ENCODE results near the gene CFAP20.
"Not testable (repeated sequence)": the region's sequence is repeated elsewhere in the genome, so short reads cannot be mapped to it uniquely, and the experiment has no call there.

DNA sequence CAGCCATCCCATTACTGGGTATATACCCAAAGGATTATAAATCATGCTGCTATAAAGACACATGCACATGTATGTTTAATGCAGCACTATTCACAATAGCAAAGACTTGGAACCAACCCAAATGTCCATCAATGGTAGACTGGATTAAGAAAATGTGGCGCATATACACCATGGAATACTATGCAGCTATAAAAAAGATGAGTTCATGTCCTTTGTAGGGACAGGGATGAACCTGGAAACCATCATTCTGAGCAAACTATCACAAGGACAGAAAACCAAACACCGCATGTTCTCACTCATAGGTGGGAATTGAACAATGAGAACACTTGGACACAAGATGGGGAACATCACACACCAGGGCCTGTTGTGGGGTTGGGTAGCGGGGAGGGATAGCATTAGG is 38.8 kb downstream of the CFAP20 start:
- TF ChIP-seq POLR2AphosphoS5, GABPA (IDR thresholded peaks at IDR 0.05; ENCODE audit: low read depth): not testable (repeated sequence)
- TF ChIP-seq, protein P1, sequence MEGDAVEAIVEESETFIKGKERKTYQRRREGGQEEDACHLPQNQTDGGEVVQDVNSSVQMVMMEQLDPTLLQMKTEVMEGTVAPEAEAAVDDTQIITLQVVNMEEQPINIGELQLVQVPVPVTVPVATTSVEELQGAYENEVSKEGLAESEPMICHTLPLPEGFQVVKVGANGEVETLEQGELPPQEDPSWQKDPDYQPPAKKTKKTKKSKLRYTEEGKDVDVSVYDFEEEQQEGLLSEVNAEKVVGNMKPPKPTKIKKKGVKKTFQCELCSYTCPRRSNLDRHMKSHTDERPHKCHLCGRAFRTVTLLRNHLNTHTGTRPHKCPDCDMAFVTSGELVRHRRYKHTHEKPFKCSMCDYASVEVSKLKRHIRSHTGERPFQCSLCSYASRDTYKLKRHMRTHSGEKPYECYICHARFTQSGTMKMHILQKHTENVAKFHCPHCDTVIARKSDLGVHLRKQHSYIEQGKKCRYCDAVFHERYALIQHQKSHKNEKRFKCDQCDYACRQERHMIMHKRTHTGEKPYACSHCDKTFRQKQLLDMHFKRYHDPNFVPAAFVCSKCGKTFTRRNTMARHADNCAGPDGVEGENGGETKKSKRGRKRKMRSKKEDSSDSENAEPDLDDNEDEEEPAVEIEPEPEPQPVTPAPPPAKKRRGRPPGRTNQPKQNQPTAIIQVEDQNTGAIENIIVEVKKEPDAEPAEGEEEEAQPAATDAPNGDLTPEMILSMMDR (IDR thresholded peaks at IDR 0.05; ENCODE audit: insufficient read depth, low read length): not testable (repeated sequence)
